Activated naive CD4-positive, alpha-beta T cell treated with anti-CD3 and anti-CD28 coated beads for 36 hours (primary cell): Measurements from ENCODE around the gene EPB41L4A. TPM values are rescaled to one million over a fixed set of nuclear protein-coding genes. Genes with fewer than 3 reads are reported as not detected.

Experiments used
- CTCF ChIA-PET: fragments of 350-600 bp; sonication (Branson Sonifier 250); formaldehyde crosslinking; loops from one replicate; lab custom pipeline; 2021; ENCODE audit warnings: antibody characterized with exemption; lab: Charles Lee
- DNase-seq: peaks from one replicate; pipeline ENCODE4 v3.0.0-alpha.2; 2020
- H3K27ac Mint-ChIP-seq: one replicate; pipeline ENCODE4 v1.8.0; 2021; ENCODE audit warnings: mild to moderate bottlenecking, mixed read lengths
- H3K27me3 Mint-ChIP-seq: one replicate; pipeline ENCODE4 v1.8.0; 2021; ENCODE audit warnings: low read depth, mixed read lengths
- H3K36me3 Mint-ChIP-seq: one replicate; pipeline ENCODE4 v1.8.0; 2021; ENCODE audit warnings: low read depth, mixed read lengths
- H3K4me1 Mint-ChIP-seq: one replicate; pipeline ENCODE4 v1.8.0; 2021; ENCODE audit warnings: low read depth, mixed read lengths
- H3K4me3 Mint-ChIP-seq: one replicate; pipeline ENCODE4 v1.8.0; 2021; ENCODE audit warnings: mild to moderate bottlenecking, moderate library complexity, mixed read lengths
- H3K9me3 Mint-ChIP-seq: one replicate; pipeline ENCODE4 v1.8.0; 2021; ENCODE audit warnings: mixed read lengths
- intact Hi-C: fragments of 100-400 bp; cut with micrococcal nuclease; formaldehyde crosslinking; loops from one replicate; pipeline ENCODE4 v1.15.1; 2023
- total RNA-seq, 2 experiments: library from RNA; stranded (reverse); gene quantifications; one replicate each; pipeline ENCODE4 v1.2.3, GENCODE V29; 2021

Gene EPB41L4A
- total RNA-seq, 2 experiments from 2014 or later = not detected

- Mint-ChIP-seq H3K4me1 (no peaks in the 10 kb centered on the region), H3K36me3 (no peaks in the 10 kb centered on the region), H3K9me3 (peaks cover 10% of the 10 kb centered on the region), H3K27me3 (peaks cover 26% of the 10 kb centered on the region), H3K4me3 (no peak overlapping the region), H3K27ac (no peak overlapping the region)
- intact Hi-C loops = no loop called here
- DNase-seq = no peak
- CTCF ChIA-PET = no interaction called here
These were observed 296.0 kb downstream of the EPB41L4A start for GRCh38 chr5:112123086-112123485.

- Mint-ChIP-seq H3K36me3 (no peaks in the 10 kb centered on the region), H3K4me1 (no peaks in the 10 kb centered on the region), H3K27ac (no peak overlapping the region), H3K4me3 (no peak overlapping the region), H3K27me3 (peaks cover 28% of the 10 kb centered on the region), H3K9me3 (peaks cover 10% of the 10 kb centered on the region)
- intact Hi-C loops = no loop called here
- CTCF ChIA-PET = no interaction called here
- DNase-seq = no peak
These were observed 296.7 kb downstream of the EPB41L4A start for GRCh38 chr5:112122353-112122752.

- intact Hi-C loops = no loop called here
- no peaks in the 10 kb centered on the region for H3K4me1 Mint-ChIP-seq
- no peak overlapping the region for H3K4me3 Mint-ChIP-seq
These were observed 297.8 kb downstream of the EPB41L4A start for GRCh38 chr5:112121258-112121657.

GRCh38 chr5:112119969-112120368, 299.1 kb downstream of the EPB41L4A start:
- CTCF ChIA-PET = no interaction called here
- H3K27ac Mint-ChIP-seq = no peak overlapping the region
- no peak for DNase-seq
- H3K9me3 Mint-ChIP-seq = peaks cover 10% of the 10 kb centered on the region
- H3K4me1 Mint-ChIP-seq = no peaks in the 10 kb centered on the region
- H3K4me3 Mint-ChIP-seq = no peak overlapping the region
- no peaks in the 10 kb centered on the region for H3K36me3 Mint-ChIP-seq
- peaks cover 28% of the 10 kb centered on the region for H3K27me3 Mint-ChIP-seq
- intact Hi-C loops = no loop called here

More at GRCh38 chr5:112121258-112121657, 297.8 kb downstream of the EPB41L4A start:
- Mint-ChIP-seq H3K27ac (no peak overlapping the region), H3K27me3 (peaks cover 28% of the 10 kb centered on the region), H3K9me3 (peaks cover 10% of the 10 kb centered on the region), H3K36me3 (no peaks in the 10 kb centered on the region)
- no peak for DNase-seq
- CTCF ChIA-PET = no interaction called here

GRCh38 chr5:112119508-112119907, 299.6 kb downstream of the EPB41L4A start:
- CTCF ChIA-PET = no interaction called here
- H3K4me3 Mint-ChIP-seq = no peak overlapping the region
- DNase-seq = no peak
- no peaks in the 10 kb centered on the region for H3K4me1 Mint-ChIP-seq
- intact Hi-C loops = no loop called here
- no peak overlapping the region for H3K27ac Mint-ChIP-seq
- no peaks in the 10 kb centered on the region for H3K36me3 Mint-ChIP-seq
- peaks cover 26% of the 10 kb centered on the region for H3K27me3 Mint-ChIP-seq
- H3K9me3 Mint-ChIP-seq = peaks cover 10% of the 10 kb centered on the region

GRCh38 chr5:112117551-112117950, 301.5 kb downstream of the EPB41L4A start:
- DNase-seq = no peak
- CTCF ChIA-PET = no interaction called here
- intact Hi-C loops = no loop called here
- no peak overlapping the region for H3K27ac Mint-ChIP-seq
- peaks cover 23% of the 10 kb centered on the region for H3K27me3 Mint-ChIP-seq
- H3K9me3 Mint-ChIP-seq = peaks cover 10% of the 10 kb centered on the region
- no peak overlapping the region for H3K4me3 Mint-ChIP-seq
- no peaks in the 10 kb centered on the region for H3K36me3 Mint-ChIP-seq
- H3K4me1 Mint-ChIP-seq = no peaks in the 10 kb centered on the region

- Mint-ChIP-seq H3K9me3 (peaks cover 9% of the 10 kb centered on the region), H3K4me3 (no peak overlapping the region), H3K27ac (no peak overlapping the region), H3K27me3 (peaks cover 18% of the 10 kb centered on the region), H3K4me1 (no peaks in the 10 kb centered on the region), H3K36me3 (no peaks in the 10 kb centered on the region)
- CTCF ChIA-PET = no interaction called here
- intact Hi-C loops = no loop called here
- DNase-seq = no peak
These were observed 302.7 kb downstream of the EPB41L4A start for GRCh38 chr5:112116371-112116770.

- Mint-ChIP-seq H3K4me3 (no peak overlapping the region), H3K9me3 (no peaks in the 10 kb centered on the region), H3K36me3 (no peaks in the 10 kb centered on the region), H3K27me3 (peaks cover 19% of the 10 kb centered on the region), H3K4me1 (no peaks in the 10 kb centered on the region), H3K27ac (no peak overlapping the region)
- CTCF ChIA-PET = no interaction called here
- no peak for DNase-seq
- intact Hi-C loops = no loop called here
These were observed 305.5 kb downstream of the EPB41L4A start for GRCh38 chr5:112113565-112113964.
